ENCODE measurements around the gene CRYBG1.

DNA sequence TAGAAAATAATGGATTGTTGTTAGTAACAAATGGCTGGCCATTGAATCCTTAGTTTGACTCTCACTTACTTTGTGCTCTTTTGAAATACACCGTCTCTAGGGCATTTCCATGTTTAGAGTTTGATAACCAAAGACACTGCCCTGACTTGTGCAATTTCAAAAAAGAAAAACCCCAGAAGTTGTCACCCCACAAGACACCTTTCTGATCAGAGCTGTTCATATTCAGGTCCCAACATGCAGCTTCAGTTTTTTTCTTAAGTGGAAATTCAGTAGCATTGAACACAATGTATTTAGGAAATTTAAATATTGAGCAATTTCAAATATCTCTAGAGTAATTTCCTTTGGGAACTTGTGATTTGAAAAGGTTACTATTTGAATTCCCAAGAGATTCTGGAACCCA lies 19.4 kb downstream of the CRYBG1 start:
- TF ChIP-seq, protein P1, sequence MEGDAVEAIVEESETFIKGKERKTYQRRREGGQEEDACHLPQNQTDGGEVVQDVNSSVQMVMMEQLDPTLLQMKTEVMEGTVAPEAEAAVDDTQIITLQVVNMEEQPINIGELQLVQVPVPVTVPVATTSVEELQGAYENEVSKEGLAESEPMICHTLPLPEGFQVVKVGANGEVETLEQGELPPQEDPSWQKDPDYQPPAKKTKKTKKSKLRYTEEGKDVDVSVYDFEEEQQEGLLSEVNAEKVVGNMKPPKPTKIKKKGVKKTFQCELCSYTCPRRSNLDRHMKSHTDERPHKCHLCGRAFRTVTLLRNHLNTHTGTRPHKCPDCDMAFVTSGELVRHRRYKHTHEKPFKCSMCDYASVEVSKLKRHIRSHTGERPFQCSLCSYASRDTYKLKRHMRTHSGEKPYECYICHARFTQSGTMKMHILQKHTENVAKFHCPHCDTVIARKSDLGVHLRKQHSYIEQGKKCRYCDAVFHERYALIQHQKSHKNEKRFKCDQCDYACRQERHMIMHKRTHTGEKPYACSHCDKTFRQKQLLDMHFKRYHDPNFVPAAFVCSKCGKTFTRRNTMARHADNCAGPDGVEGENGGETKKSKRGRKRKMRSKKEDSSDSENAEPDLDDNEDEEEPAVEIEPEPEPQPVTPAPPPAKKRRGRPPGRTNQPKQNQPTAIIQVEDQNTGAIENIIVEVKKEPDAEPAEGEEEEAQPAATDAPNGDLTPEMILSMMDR (IDR thresholded peaks at IDR 0.05): no peak
- TF ChIP-seq POLR2AphosphoS2 (conservative IDR thresholded peaks at IDR 0.05; ENCODE audit: low read length) (no peak), ZFP36 (IDR thresholded peaks at IDR 0.05; ENCODE audit: borderline replicate concordance, partially characterized antibody) (no peak), RAD21 (conservative IDR thresholded peaks at IDR 0.05 in 1 of 2, IDR thresholded peaks at IDR 0.05 in 1 of 2) (no peak)
- TF ChIP-seq, protein P2, sequence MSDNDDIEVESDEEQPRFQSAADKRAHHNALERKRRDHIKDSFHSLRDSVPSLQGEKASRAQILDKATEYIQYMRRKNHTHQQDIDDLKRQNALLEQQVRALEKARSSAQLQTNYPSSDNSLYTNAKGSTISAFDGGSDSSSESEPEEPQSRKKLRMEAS (IDR thresholded peaks at IDR 0.05): no peak

Measured in A549 (cell line).